NCI-H2171 (cell line): ENCODE data around the gene ZNF444.
"Not testable (repeated sequence)": the region's sequence is repeated elsewhere in the genome, so short reads cannot be mapped to it uniquely, and the experiment has no call there.

ENCODE experiments used
- DNase-seq: peaks from one replicate; lab custom pipeline; 2025; lab: John Stamatoyannopoulos, UW

ZNF444 gene

GRCh38 chr19:56177564-56178243 lies 36.6 kb downstream of the ZNF444 start:
- DNase-seq = no peak

DNA sequence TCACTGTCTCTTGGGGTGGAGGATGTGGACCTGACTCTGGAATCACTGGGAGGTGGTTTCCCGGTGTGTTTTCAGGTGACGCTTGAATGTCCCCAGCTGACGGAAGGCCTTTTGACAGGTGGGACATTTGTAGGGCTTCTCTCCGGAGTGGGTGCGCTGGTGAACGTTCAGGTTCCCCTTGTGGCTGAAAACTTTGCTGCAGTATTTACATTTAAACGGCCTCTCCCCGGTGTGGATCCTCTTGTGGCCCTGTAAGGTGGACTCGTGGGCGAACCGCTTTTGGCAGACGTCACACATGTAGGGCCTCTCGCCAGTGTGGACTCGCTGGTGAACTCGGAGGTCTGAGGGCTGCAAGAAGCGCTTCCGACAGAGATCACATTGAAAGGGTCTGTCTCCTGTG lies 48.7 kb downstream of the ZNF444 start:
- no peak for DNase-seq

DNA sequence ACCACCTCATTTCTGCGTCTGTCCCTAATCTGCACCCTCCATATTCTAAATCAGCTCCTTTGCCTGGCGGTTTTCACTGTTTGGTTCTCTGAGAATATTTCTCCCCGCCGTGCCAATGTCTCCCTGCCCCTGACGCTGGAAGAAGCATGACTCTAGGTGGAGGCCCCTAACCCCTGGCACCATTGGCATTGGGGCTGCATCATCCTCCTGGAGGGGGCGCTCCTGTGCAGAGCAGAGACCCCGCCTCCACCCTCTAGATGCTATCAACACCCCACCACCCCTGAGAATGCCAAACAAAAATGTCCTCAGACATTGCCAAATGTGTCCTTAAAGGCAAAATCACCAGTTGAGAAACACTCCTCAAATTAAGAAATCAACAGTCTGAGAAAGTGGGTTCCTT lies 50.0 kb downstream of the ZNF444 start:
- DNase-seq = no peak

- DNase-seq = no peak
Observed at GRCh38 chr19:56191711-56192110, 50.6 kb downstream of the ZNF444 start.

- no peak for DNase-seq
Observed at GRCh38 chr19:56193981-56194640, 53.0 kb downstream of the ZNF444 start.

DNA sequence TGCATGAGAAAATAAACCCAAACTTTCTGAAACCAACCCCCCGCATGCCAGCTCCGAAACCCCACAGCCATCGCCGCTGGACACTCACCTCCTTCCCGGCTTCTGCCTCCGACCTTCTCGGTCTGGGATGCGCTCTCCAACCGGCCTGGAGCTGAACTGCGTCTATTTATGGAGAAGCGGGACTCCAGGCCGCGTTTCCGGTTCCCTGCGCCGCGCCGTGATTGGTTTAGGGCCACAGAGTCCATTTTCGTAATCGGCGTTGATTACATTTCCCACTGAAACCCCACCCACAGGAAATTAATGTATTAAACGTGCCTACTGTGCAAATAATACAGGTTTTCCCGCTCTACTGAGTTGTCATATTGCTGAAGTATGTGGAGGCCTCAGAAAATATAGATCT lies 56.6 kb downstream of the ZNF444 start, which contains the start of gene ZSCAN5B:
Gene ZSCAN5B, minus strand, starts transcription at position 138 of the 400 bp plus-strand sequence. CDS start 4,731 bp downstream, outside the sequence.
- DNase-seq = not testable (repeated sequence)

DNA sequence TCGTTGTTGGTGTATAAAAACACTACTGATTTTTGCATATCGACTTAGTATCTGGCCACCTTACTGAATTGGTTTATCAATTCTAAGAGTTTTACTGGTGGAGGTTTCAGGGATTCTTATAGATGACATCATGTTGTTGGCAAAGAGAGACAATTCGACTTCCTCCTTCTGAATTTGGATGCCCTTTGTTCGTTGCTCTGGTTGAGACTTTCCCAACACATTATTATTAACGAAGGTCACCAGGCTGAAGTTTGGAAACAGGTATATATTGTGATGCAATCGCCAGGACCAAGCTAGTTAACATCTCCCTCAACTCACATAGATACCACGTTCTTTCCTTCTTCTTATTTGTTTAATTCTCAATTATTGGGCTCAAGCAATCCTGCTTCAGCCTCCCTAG lies 58.6 kb downstream of the ZNF444 start:
- no peak for DNase-seq

- DNase-seq = no peak
Observed at GRCh38 chr19:56201973-56202372, 60.9 kb downstream of the ZNF444 start, which contains the start of gene ZSCAN5C. Gene ZSCAN5C, plus strand, starts transcription at chr19:56202273. Its CDS starts 3,641 bp downstream, at chr19:56205914.

DNA sequence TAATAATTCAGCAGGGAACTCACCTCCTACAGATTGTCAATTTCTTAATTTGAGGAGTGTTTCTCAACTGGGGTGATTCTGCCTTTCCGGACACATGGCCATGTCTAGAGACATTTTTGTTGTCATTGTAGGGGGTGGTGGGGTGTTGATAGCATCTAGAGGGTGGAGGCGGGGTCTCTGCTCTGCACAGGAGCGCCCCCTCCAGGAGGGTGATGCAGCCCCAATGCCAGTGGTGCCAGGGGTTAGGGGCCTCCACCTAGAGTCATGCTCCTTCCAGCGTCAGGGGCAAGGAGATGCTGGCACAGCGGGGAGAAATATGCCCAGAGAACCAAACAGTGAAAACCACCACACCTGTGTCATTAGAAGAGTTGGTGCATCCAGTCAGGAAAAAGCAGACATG lies 66.5 kb downstream of the ZNF444 start:
- DNase-seq = not testable (repeated sequence)

- DNase-seq = no peak
Observed at GRCh38 chr19:56209091-56209490, 68.0 kb downstream of the ZNF444 start.

- not testable (repeated sequence) for DNase-seq
Observed at GRCh38 chr19:56210036-56210435, 68.9 kb downstream of the ZNF444 start.
